Measurements from ENCODE around the gene STX3. TPM values are rescaled to one million over a fixed set of nuclear protein-coding genes. Genes with fewer than 3 reads are reported as not detected.
"Not testable (repeated sequence)": the region's sequence is repeated elsewhere in the genome, so short reads cannot be mapped to it uniquely, and the experiment has no call there.

Gene STX3
- polyA plus RNA-seq, 1 donor = 89.2 TPM

- no peaks in the 10 kb centered on the region for H3K9me3 ChIP-seq (ENCODE audit: control insufficient read depth, low read depth, low read length)
- H3K27ac ChIP-seq (ENCODE audit: low read length) = no peak overlapping the region
- WGBS (ENCODE audit: insufficient coverage, low lambda C conversion rate) = 83% methylated on average over 1 of the region's 4 CpGs
- H3K27me3 ChIP-seq (ENCODE audit: control insufficient read depth, insufficient read depth, low read length) = no peaks in the 10 kb centered on the region
- no peak for DNase-seq
- no peak overlapping the region for H3K4me3 ChIP-seq (ENCODE audit: low read length)
- no peaks in the 10 kb centered on the region for H3K4me1 ChIP-seq (ENCODE audit: control insufficient read depth, insufficient read depth, low read length)
- no peaks in the 10 kb centered on the region for H3K36me3 ChIP-seq (ENCODE audit: control insufficient read depth, insufficient read depth, low read length)
Measured at GRCh38 chr11:59818572-59818971, 63.4 kb downstream of the STX3 start.

GRCh38 chr11:59822989-59823566, 67.9 kb downstream of the STX3 start:
- Histone ChIP-seq H3K4me3 (ENCODE audit: low read length) (no peak overlapping the region), H3K27me3 (ENCODE audit: control insufficient read depth, insufficient read depth, low read length) (no peaks in the 10 kb centered on the region), H3K9me3 (ENCODE audit: control insufficient read depth, low read depth, low read length) (no peaks in the 10 kb centered on the region), H3K36me3 (ENCODE audit: control insufficient read depth, insufficient read depth, low read length) (no peaks in the 10 kb centered on the region), H3K4me1 (ENCODE audit: control insufficient read depth, insufficient read depth, low read length) (no peaks in the 10 kb centered on the region), H3K27ac (ENCODE audit: low read length) (no peak overlapping the region)
- 5% methylated on average over 4 of the region's 9 CpGs for WGBS (ENCODE audit: insufficient coverage, low lambda C conversion rate)
- DNase-seq = peak; percentile 34 to 57

GRCh38 chr11:59829358-59829757, 74.2 kb downstream of the STX3 start:
- H3K4me3 ChIP-seq (ENCODE audit: low read length) = no peak overlapping the region
- no peaks in the 10 kb centered on the region for H3K9me3 ChIP-seq (ENCODE audit: control insufficient read depth, low read depth, low read length)
- H3K4me1 ChIP-seq (ENCODE audit: control insufficient read depth, insufficient read depth, low read length) = no peaks in the 10 kb centered on the region
- no peak for DNase-seq
- no CpG with 5 or more reads among the region's 3 CpGs for WGBS (ENCODE audit: insufficient coverage, low lambda C conversion rate)
- H3K36me3 ChIP-seq (ENCODE audit: control insufficient read depth, insufficient read depth, low read length) = no peaks in the 10 kb centered on the region
- no peak overlapping the region for H3K27ac ChIP-seq (ENCODE audit: low read length)
- H3K27me3 ChIP-seq (ENCODE audit: control insufficient read depth, insufficient read depth, low read length) = no peaks in the 10 kb centered on the region

- no peak for DNase-seq
- H3K27me3 ChIP-seq (ENCODE audit: control insufficient read depth, insufficient read depth, low read length) = no peaks in the 10 kb centered on the region
- no peaks in the 10 kb centered on the region for H3K9me3 ChIP-seq (ENCODE audit: control insufficient read depth, low read depth, low read length)
- no peaks in the 10 kb centered on the region for H3K4me1 ChIP-seq (ENCODE audit: control insufficient read depth, insufficient read depth, low read length)
- no peak overlapping the region for H3K4me3 ChIP-seq (ENCODE audit: low read length)
- no peaks in the 10 kb centered on the region for H3K36me3 ChIP-seq (ENCODE audit: control insufficient read depth, insufficient read depth, low read length)
- no peak overlapping the region for H3K27ac ChIP-seq (ENCODE audit: low read length)
- 86% methylated on average over 1 of the region's 2 CpGs for WGBS (ENCODE audit: insufficient coverage, low lambda C conversion rate)
Measured at GRCh38 chr11:59833602-59834001, 78.4 kb downstream of the STX3 start.

GRCh38 chr11:59839615-59840014, 84.4 kb downstream of the STX3 start:
- Histone ChIP-seq H3K9me3 (ENCODE audit: control insufficient read depth, low read depth, low read length) (no peaks in the 10 kb centered on the region), H3K4me3 (ENCODE audit: low read length) (no peak overlapping the region), H3K27me3 (ENCODE audit: control insufficient read depth, insufficient read depth, low read length) (no peaks in the 10 kb centered on the region), H3K27ac (ENCODE audit: low read length) (no peak overlapping the region), H3K4me1 (ENCODE audit: control insufficient read depth, insufficient read depth, low read length) (no peaks in the 10 kb centered on the region), H3K36me3 (ENCODE audit: control insufficient read depth, insufficient read depth, low read length) (no peaks in the 10 kb centered on the region)
- no peak for DNase-seq

GRCh38 chr11:59841514-59841913, 86.3 kb downstream of the STX3 start:
- WGBS (ENCODE audit: insufficient coverage, low lambda C conversion rate) = 80% methylated on average over 1 of the region's 2 CpGs
- Histone ChIP-seq H3K4me1 (ENCODE audit: control insufficient read depth, insufficient read depth, low read length) (peaks cover 4% of the 10 kb centered on the region), H3K36me3 (ENCODE audit: control insufficient read depth, insufficient read depth, low read length) (no peaks in the 10 kb centered on the region), H3K27me3 (ENCODE audit: control insufficient read depth, insufficient read depth, low read length) (no peaks in the 10 kb centered on the region), H3K27ac (ENCODE audit: low read length) (no peak overlapping the region), H3K4me3 (ENCODE audit: low read length) (no peak overlapping the region), H3K9me3 (ENCODE audit: control insufficient read depth, low read depth, low read length) (no peaks in the 10 kb centered on the region)
- DNase-seq = no peak

GRCh38 chr11:59842316-59842715, 87.1 kb downstream of the STX3 start:
- Histone ChIP-seq H3K4me3 (ENCODE audit: low read length) (no peak overlapping the region), H3K27ac (ENCODE audit: low read length) (no peak overlapping the region), H3K9me3 (ENCODE audit: control insufficient read depth, low read depth, low read length) (no peaks in the 10 kb centered on the region), H3K4me1 (ENCODE audit: control insufficient read depth, insufficient read depth, low read length) (peaks cover 4% of the 10 kb centered on the region), H3K27me3 (ENCODE audit: control insufficient read depth, insufficient read depth, low read length) (no peaks in the 10 kb centered on the region), H3K36me3 (ENCODE audit: control insufficient read depth, insufficient read depth, low read length) (no peaks in the 10 kb centered on the region)
- DNase-seq = no peak
- 100% methylated on average over 1 of the region's 12 CpGs for WGBS (ENCODE audit: insufficient coverage, low lambda C conversion rate)

GRCh38 chr11:59845399-59845798, 90.2 kb downstream of the STX3 start, which contains the start of gene CBLIF:
Gene CBLIF, minus strand, starts transcription at chr11:59845499. Its CDS starts 46 bp downstream, at chr11:59845453.
- H3K27ac ChIP-seq (ENCODE audit: low read length) = no peak within 1 kb of the TSS
- H3K9me3 ChIP-seq (ENCODE audit: control insufficient read depth, low read depth, low read length) = no peaks in the 10 kb centered on the region
- H3K4me1 ChIP-seq (ENCODE audit: control insufficient read depth, insufficient read depth, low read length) = peaks cover 18% of the 10 kb centered on the region
- H3K27me3 ChIP-seq (ENCODE audit: control insufficient read depth, insufficient read depth, low read length) = no peaks in the 10 kb centered on the region
- WGBS (ENCODE audit: insufficient coverage, low lambda C conversion rate) = 20% methylated on average over 1 of the region's 4 CpGs
- H3K4me3 ChIP-seq (ENCODE audit: low read length) = no peak within 1 kb of the TSS
- no peak for DNase-seq
- H3K36me3 ChIP-seq (ENCODE audit: control insufficient read depth, insufficient read depth, low read length) = no peaks in the 10 kb centered on the region

GRCh38 chr11:59846556-59846955, 91.4 kb downstream of the STX3 start:
- H3K4me3 ChIP-seq (ENCODE audit: low read length) = no peak overlapping the region
- no peak for DNase-seq
- 50% methylated on average over 1 of the region's 5 CpGs for WGBS (ENCODE audit: insufficient coverage, low lambda C conversion rate)
- H3K36me3 ChIP-seq (ENCODE audit: control insufficient read depth, insufficient read depth, low read length) = no peaks in the 10 kb centered on the region
- no peak overlapping the region for H3K27ac ChIP-seq (ENCODE audit: low read length)
- H3K9me3 ChIP-seq (ENCODE audit: control insufficient read depth, low read depth, low read length) = no peaks in the 10 kb centered on the region
- H3K4me1 ChIP-seq (ENCODE audit: control insufficient read depth, insufficient read depth, low read length) = peaks cover 18% of the 10 kb centered on the region
- no peaks in the 10 kb centered on the region for H3K27me3 ChIP-seq (ENCODE audit: control insufficient read depth, insufficient read depth, low read length)

GRCh38 chr11:59847626-59848025, 92.5 kb downstream of the STX3 start:
- Histone ChIP-seq H3K9me3 (ENCODE audit: control insufficient read depth, low read depth, low read length) (no peaks in the 10 kb centered on the region), H3K4me1 (ENCODE audit: control insufficient read depth, insufficient read depth, low read length) (peaks cover 18% of the 10 kb centered on the region), H3K4me3 (ENCODE audit: low read length) (no peak overlapping the region), H3K36me3 (ENCODE audit: control insufficient read depth, insufficient read depth, low read length) (no peaks in the 10 kb centered on the region), H3K27me3 (ENCODE audit: control insufficient read depth, insufficient read depth, low read length) (no peaks in the 10 kb centered on the region), H3K27ac (ENCODE audit: low read length) (no peak overlapping the region)
- DNase-seq = no peak
- WGBS (ENCODE audit: insufficient coverage, low lambda C conversion rate) = 86% methylated on average over 1 of the region's 3 CpGs

GRCh38 chr11:59848439-59848838, 93.3 kb downstream of the STX3 start:
- not testable (repeated sequence) for H3K36me3 ChIP-seq (ENCODE audit: control insufficient read depth, insufficient read depth, low read length); DNase-seq; H3K4me3 ChIP-seq (ENCODE audit: low read length); H3K9me3 ChIP-seq (ENCODE audit: control insufficient read depth, low read depth, low read length); H3K27me3 ChIP-seq (ENCODE audit: control insufficient read depth, insufficient read depth, low read length)
- WGBS (ENCODE audit: insufficient coverage, low lambda C conversion rate) = no CpG with 5 or more reads among the region's 6 CpGs
- Histone ChIP-seq H3K27ac (ENCODE audit: low read length) (peak overlapping the region; percentile 52), H3K4me1 (ENCODE audit: control insufficient read depth, insufficient read depth, low read length) (peaks cover 18% of the 10 kb centered on the region)
